Transverse colon (tissue), 4 donors: ENCODE measurements around the gene ETV7. TPM values are rescaled to one million over a fixed set of nuclear protein-coding genes. Genes with fewer than 3 reads are reported as not detected.
A peak's percentile ranks its signal among the peaks of the same experiment; 100 is the strongest.

Experiments used
- DNase-seq: peaks from one replicate; pipeline ENCODE4 v3.0.0-alpha.2; 2019
- H3K27ac ChIP-seq, 4 donors: fragments of 200-600 bp; sonication (generic); 2 replicates each; pipeline ENCODE4 v1.5.1; 2016 to 2018; ENCODE audit warnings: inconsistent platforms in 4 of 4
- H3K27me3 ChIP-seq: fragments of 200-600 bp; sonication (generic); 2 replicates; pipeline ENCODE4 v1.5.1; 2017; ENCODE audit warnings: inconsistent platforms
- H3K36me3 ChIP-seq, 4 donors: fragments of 200-600 bp; sonication (generic); 2 replicates each; pipeline ENCODE4 v1.5.1; 2017 to 2019; ENCODE audit warnings: inconsistent platforms in 4 of 4
- H3K4me1 ChIP-seq, 4 donors: fragments of 200-600 bp; sonication (generic); 2 replicates each; pipeline ENCODE4 v1.5.1; 2017 to 2020; ENCODE audit warnings: inconsistent platforms in 4 of 4
- H3K4me3 ChIP-seq, 4 donors: fragments of 200-600 bp; sonication (generic); 1 replicate in 1 of 4; 2 replicates in 3 of 4; pipeline versions ENCODE4 v1.5.1 to v1.6.1; 2017 to 2019; ENCODE audit warnings: inconsistent platforms in 4 of 4
- H3K9me3 ChIP-seq, 2 donors: fragments of 200-600 bp; sonication (generic); 2 replicates each; pipeline ENCODE4 v1.5.1; 2017 to 2019; ENCODE audit warnings: inconsistent platforms in 2 of 2
- EP300 ChIP-seq: sonication (generic); formaldehyde crosslinking; IDR thresholded peaks from one replicate; pipeline ENCODE4 v1.6.1; 2017; ENCODE audit warnings: antibody characterized with exemption, low read depth
- POLR2A ChIP-seq: fragments of 450-650 bp; IDR thresholded peaks from one replicate; pipeline ENCODE4 v1.6.1; 2016; ENCODE audit warnings: antibody characterized with exemption, mild to moderate bottlenecking, moderate library complexity
- POLR2AphosphoS5 ChIP-seq, 3 donors: sonication (generic); formaldehyde crosslinking; IDR thresholded peaks; one replicate each; pipeline ENCODE4 v1.6.1; 2016; ENCODE audit warnings: antibody characterized with exemption in 3 of 3
- WGBS, 2 donors: methylation state at CpG; one replicate each; pipeline ENCODE4 v1.1.5; 2018; ENCODE audit warnings: low coverage in 1 of 2; 5-methylcytosine and 5-hydroxymethylcytosine counted together
- in situ Hi-C, 4 donors: fragments of 200-750 bp; cut with MboI; loops; one replicate each; pipeline versions ENCODE4 v1.15.0 to v1.15.1; 2017; ENCODE audit warnings: low sequenced_read_pairs in 3 of 4, low pct_ligation_motif_present in 1 of 4, low pct_unique_long_range_greater_than_20kb in 1 of 4
- intact Hi-C: fragments of 100-400 bp; cut with DNase I; formaldehyde crosslinking; loops from one replicate; pipeline ENCODE4 v1.15.1; 2023; ENCODE audit warnings: low total_unique reads
- total RNA-seq, 4 donors: library from RNA; depleted of rRNA; stranded (reverse); fragments of >200 nt; gene quantifications; one replicate each; pipeline ENCODE4 v1.1.0, GENCODE V29; 2016
- TF ChIP-seq, protein P1 (sequence below), 5 experiments: fragments of 200-600 bp in 3 of 5; fragments of 450-650 bp in 2 of 5; sonication (generic) in 3 of 5; IDR thresholded peaks; 1 replicate in 2 of 5; 2 replicates in 3 of 5; pipeline ENCODE4 v1.5.1; 2016 to 2017; ENCODE audit warnings: antibody characterized with exemption in 5 of 5, inconsistent platforms in 3 of 5, mild to moderate bottlenecking in 2 of 5, moderate library complexity in 1 of 5

ETV7 gene
- 1 to 10 TPM; 1.3 to 4.2 (median 3.0) TPM for total RNA-seq

GRCh38 chr6:36387440-36388303 is at the start of gene ETV7:
TSS of gene ETV7 (minus strand) at chr6:36387669. CDS start at chr6:36387541, 128 bp downstream.
- Histone ChIP-seq H3K9me3 (no peaks in the 10 kb centered on the region), H3K4me1 (peaks cover 0 to 15% (median 11%) of the 10 kb centered on the region in 4 donors), H3K27ac (peak within 1 kb of the TSS; percentile 40 to 81 (median 59)), H3K4me3 (peak within 1 kb of the TSS; percentile 55 to 81 (median 70)), H3K27me3 (no peaks in the 10 kb centered on the region), H3K36me3 (no peaks in the 10 kb centered on the region)
- WGBS, 2 donors: 15 to 40% methylated on average over 1 to 65 of the region's 65 CpGs
- DNase-seq: peak; percentile 66
- in situ Hi-C loops: no loop called here
- TF ChIP-seq POLR2AphosphoS5 (IDR thresholded peaks at IDR 0.05) (peak in 1 of 3 donors; percentile 51), POLR2A (peak; percentile 28), EP300 (no peak)
- TF ChIP-seq, protein P1, sequence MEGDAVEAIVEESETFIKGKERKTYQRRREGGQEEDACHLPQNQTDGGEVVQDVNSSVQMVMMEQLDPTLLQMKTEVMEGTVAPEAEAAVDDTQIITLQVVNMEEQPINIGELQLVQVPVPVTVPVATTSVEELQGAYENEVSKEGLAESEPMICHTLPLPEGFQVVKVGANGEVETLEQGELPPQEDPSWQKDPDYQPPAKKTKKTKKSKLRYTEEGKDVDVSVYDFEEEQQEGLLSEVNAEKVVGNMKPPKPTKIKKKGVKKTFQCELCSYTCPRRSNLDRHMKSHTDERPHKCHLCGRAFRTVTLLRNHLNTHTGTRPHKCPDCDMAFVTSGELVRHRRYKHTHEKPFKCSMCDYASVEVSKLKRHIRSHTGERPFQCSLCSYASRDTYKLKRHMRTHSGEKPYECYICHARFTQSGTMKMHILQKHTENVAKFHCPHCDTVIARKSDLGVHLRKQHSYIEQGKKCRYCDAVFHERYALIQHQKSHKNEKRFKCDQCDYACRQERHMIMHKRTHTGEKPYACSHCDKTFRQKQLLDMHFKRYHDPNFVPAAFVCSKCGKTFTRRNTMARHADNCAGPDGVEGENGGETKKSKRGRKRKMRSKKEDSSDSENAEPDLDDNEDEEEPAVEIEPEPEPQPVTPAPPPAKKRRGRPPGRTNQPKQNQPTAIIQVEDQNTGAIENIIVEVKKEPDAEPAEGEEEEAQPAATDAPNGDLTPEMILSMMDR (IDR thresholded peaks at IDR 0.05): peak in 2 of 5 experiments; percentile 11 to 32
- intact Hi-C loops: no loop called here

- Histone ChIP-seq H3K36me3 (no peaks in the 10 kb centered on the region), H3K27me3 (no peaks in the 10 kb centered on the region), H3K4me1 (peaks cover 5 to 9% (median 6%) of the 10 kb centered on the region in 4 donors), H3K9me3 (no peaks in the 10 kb centered on the region), H3K4me3 (no peak overlapping the region), H3K27ac (no peak overlapping the region)
- in situ Hi-C loops: loop anchor here in 1 of 4 donors (25.0 kb wide), 1 partner anchor 151 kb away; the partner anchor contains the start of gene SRSF3
- intact Hi-C loops: no loop called here
- TF ChIP-seq, protein P1 (IDR thresholded peaks at IDR 0.05): no peak
- TF ChIP-seq POLR2A (no peak), EP300 (no peak), POLR2AphosphoS5 (IDR thresholded peaks at IDR 0.05) (no peak)
- WGBS, 2 donors: 63 to 77% methylated on average over 1 of the region's 1 CpG
- DNase-seq: no peak
Observed at GRCh38 chr6:36436466-36436865, 49.0 kb upstream of the ETV7 start.

DNA sequence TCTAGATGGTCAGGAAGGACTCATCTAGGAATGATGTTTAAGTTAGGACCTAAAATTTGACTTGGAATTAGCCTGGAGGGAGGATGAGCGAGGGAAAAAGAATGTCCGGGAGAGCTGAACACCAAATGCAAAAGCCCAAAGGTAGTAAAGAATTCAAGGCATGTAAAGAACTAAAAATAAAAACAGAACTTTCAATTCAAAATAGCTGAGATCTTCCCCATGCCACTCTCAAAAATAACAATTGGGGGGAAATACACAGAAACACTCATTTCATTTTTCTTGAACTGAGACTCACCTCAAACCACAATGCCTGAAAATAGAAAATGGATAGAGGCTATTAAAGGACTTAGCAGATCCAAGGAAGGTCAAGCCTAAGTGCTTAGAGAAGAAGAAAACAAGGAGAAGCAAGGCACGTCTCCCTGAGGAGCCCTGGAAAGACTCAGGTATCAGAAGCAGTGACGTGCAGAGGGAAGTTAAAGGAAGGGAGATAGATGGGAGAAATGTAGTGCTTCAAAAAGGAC is 44.7 kb upstream of the ETV7 start:
- WGBS, 2 donors: 79 to 85% methylated on average over 3 to 4 of the region's 4 CpGs
- H3K27me3 ChIP-seq: no peaks in the 10 kb centered on the region
- in situ Hi-C loops (loop anchor here in 1 of 4 donors (25.0 kb wide), 1 partner anchor 155 kb away; the partner anchor contains the start of gene SRSF3), intact Hi-C loops (no loop called here)
- no peak for DNase-seq
- no peaks in the 10 kb centered on the region for H3K36me3 ChIP-seq
- no peaks in the 10 kb centered on the region for H3K4me1 ChIP-seq
- H3K4me3 ChIP-seq: no peak overlapping the region
- TF ChIP-seq EP300 (no peak), POLR2AphosphoS5 (IDR thresholded peaks at IDR 0.05) (no peak), POLR2A (no peak)
- TF ChIP-seq, protein P1 (IDR thresholded peaks at IDR 0.05): no peak
- no peaks in the 10 kb centered on the region for H3K9me3 ChIP-seq
- H3K27ac ChIP-seq: no peak overlapping the region

DNA sequence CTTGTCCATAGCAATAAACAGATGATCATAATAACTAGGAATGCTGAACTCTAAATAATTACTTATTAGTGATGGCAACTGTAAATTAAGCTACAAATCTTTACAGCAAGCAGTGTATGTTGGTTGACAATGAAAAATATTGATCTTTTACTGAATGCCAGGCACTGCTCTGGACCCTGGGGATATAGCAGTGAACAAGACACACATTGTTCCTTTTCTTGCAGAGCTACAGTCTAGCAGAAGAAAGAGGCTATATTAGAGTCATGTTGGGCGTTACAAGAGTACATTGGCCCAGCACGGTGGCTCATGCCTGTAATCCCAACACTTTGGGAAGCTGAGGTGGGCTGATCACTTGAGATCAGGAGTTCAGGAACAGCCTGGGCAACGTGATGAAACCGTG is 43.7 kb upstream of the ETV7 start:
- H3K4me1 ChIP-seq: no peaks in the 10 kb centered on the region
- in situ Hi-C loops (loop anchor here in 1 of 4 donors (25.0 kb wide), 1 partner anchor 156 kb away; the partner anchor contains the start of gene SRSF3), intact Hi-C loops (no loop called here)

More for the DNA sequence above, 43.7 kb upstream of the ETV7 start:
- no peak for DNase-seq
- no peaks in the 10 kb centered on the region for H3K36me3 ChIP-seq
- no peak for TF ChIP-seq EP300
- no peak for TF ChIP-seq POLR2A
- no peak for TF ChIP-seq POLR2AphosphoS5 (IDR thresholded peaks at IDR 0.05)
- H3K27me3 ChIP-seq: no peaks in the 10 kb centered on the region
- H3K9me3 ChIP-seq: no peaks in the 10 kb centered on the region
- no peak overlapping the region for H3K27ac ChIP-seq
- 88% methylated on average over 4 of the region's 4 CpGs; no CpG with 5 or more reads in 1 of the 2 donors for WGBS, 2 donors
- no peak overlapping the region for H3K4me3 ChIP-seq
